HCT116 (cell line): ENCODE measurements around the gene HDAC8.

Experiments
- CBX3 ChIP-seq: IDR thresholded peaks from 2 replicates; pipeline ENCODE4 v1.6.1; 2012; ENCODE audit warnings: low read depth
- CEBPB ChIP-seq: IDR thresholded peaks from 2 replicates; pipeline ENCODE4 v1.6.1; 2012; ENCODE audit warnings: low read depth
- CTCF ChIP-seq, 3 experiments: fragments of 200-600 bp in 1 of 3; sonication (generic) in 1 of 3; IDR thresholded peaks in 2 of 3; conservative IDR thresholded peaks in 1 of 3; 2 replicates each; pipeline ENCODE4 v1.5.1; 2012 to 2017; ENCODE audit warnings: low read depth in 2 of 3, low read length in 2 of 3, antibody characterized with exemption in 1 of 3, borderline replicate concordance in 1 of 3, control low read depth in 1 of 3, mild to moderate bottlenecking in 1 of 3, mixed read lengths in 1 of 3, mixed run types in 1 of 3, moderate library complexity in 1 of 3; ENCODE audit not compliant: insufficient read depth in 1 of 3
- EZH2 ChIP-seq: fragments of 200-600 bp; sonication (generic); IDR thresholded peaks from 2 replicates; pipeline ENCODE4 v1.6.1; 2017; ENCODE audit warnings: antibody characterized with exemption, mixed run types
- POLR2A ChIP-seq: IDR thresholded peaks from 2 replicates; pipeline ENCODE4 v1.7.0; 2011; ENCODE audit warnings: borderline replicate concordance; ENCODE audit not compliant: insufficient read depth, insufficient read length; ENCODE audit errors: extremely low read depth
- SRF ChIP-seq: IDR thresholded peaks from 2 replicates; pipeline ENCODE4 v1.6.1; 2012; ENCODE audit warnings: low read depth
- YY1 ChIP-seq: IDR thresholded peaks from 2 replicates; pipeline ENCODE4 v1.6.1; 2011; ENCODE audit warnings: low read length, low read depth, moderate library complexity, mild to moderate bottlenecking; ENCODE audit not compliant: insufficient replicate concordance; ENCODE audit errors: extremely low read depth

- TF ChIP-seq CTCF (IDR thresholded peaks at IDR 0.05 in 2 of 3, conservative IDR thresholded peaks at IDR 0.05 in 1 of 3; ENCODE audit: borderline replicate concordance in 1 of 3, insufficient read depth in 1 of 3, low read depth in 2 of 3, low read length in 2 of 3): no peak
- no peak for TF ChIP-seq SRF
- TF ChIP-seq CEBPB: no peak
- TF ChIP-seq POLR2A: no peak
- TF ChIP-seq CBX3: no peak
- TF ChIP-seq YY1: no peak
- TF ChIP-seq EZH2: no peak
These were observed 110.9 kb downstream of the HDAC8 start for GRCh38 chrX:72461766-72462165.
